ENCODE results near the gene USP47.

DNA sequence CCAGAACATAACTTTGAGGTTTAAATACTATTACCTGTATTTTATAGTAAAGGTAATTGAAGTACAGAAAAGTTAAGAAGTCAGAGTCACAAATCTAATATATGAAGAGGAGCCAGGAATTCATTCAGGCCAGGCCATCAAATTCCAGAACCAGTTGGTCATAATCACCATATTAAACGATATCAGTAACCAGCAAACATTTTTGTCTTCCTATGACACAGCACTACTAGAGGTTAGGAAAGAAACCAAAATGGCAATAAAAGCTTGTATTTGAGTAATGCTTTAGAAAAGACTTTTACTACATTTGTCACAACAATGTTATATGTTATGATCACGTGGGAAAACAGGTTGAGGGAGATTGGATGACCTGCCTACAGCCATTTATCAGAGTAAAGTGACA lies 104.4 kb downstream of the USP47 start:
- TF ChIP-seq POLR2A (IDR thresholded peaks at IDR 0.05; ENCODE audit: low read length) (no peak), GATA1 (IDR thresholded peaks at IDR 0.05; ENCODE audit: low read depth, low read length) (no peak)
